K562 (cell line): ENCODE data around the gene HBM. TPM values are rescaled to one million over a fixed set of nuclear protein-coding genes. Genes with fewer than 3 reads are reported as not detected.

Source experiments
- ARID1B ChIP-seq: fragments of 450-650 bp; IDR thresholded peaks from 2 replicates; pipeline ENCODE4 v1.6.1; 2016; ENCODE audit warnings: antibody characterized with exemption, mild to moderate bottlenecking, inconsistent platforms
- ATF2 ChIP-seq: sonication (generic); formaldehyde crosslinking; IDR thresholded peaks from 2 replicates; pipeline ENCODE4 v1.8.1; 2022; ENCODE audit warnings: missing genetic modification reagents
- COPS2 ChIP-seq: fragments of 450-650 bp; conservative IDR thresholded peaks from 2 replicates; pipeline ENCODE4 v1.6.1; 2016; ENCODE audit warnings: mild to moderate bottlenecking, moderate library complexity
- CXXC5 ChIP-seq: fragments of 250-450 bp; sonication (Bioruptor Pico); IDR thresholded peaks from 2 replicates; pipeline ENCODE4 v1.8.0; 2022; ENCODE audit warnings: inconsistent platforms, mild to moderate bottlenecking, moderate library complexity
- DIDO1 ChIP-seq: fragments of 450-650 bp; IDR thresholded peaks from 2 replicates; pipeline ENCODE4 v1.6.1; 2016; ENCODE audit warnings: low read depth, missing biosample characterization, missing genetic modification characterization
- ETV6 ChIP-seq, 3 experiments: fragments of 150-350 bp in 1 of 3; sonication (generic) in 1 of 3; formaldehyde crosslinking in 1 of 3; IDR thresholded peaks; 2 replicates each; pipeline versions ENCODE4 v1.6.1 to v1.8.0; 2014 to 2022; ENCODE audit warnings: borderline replicate concordance in 2 of 3, low read depth in 2 of 3, antibody characterized with exemption in 1 of 3, low read length in 1 of 3, mild to moderate bottlenecking in 1 of 3, missing genetic modification reagents in 1 of 3
- FOXA1 ChIP-seq: fragments of 450-650 bp; IDR thresholded peaks from 2 replicates; pipeline ENCODE4 v1.6.1; 2016; ENCODE audit warnings: mild to moderate bottlenecking, borderline replicate concordance
- FOXK1 ChIP-seq: sonication (generic); formaldehyde crosslinking; IDR thresholded peaks from 2 replicates; pipeline ENCODE4 v1.8.0; 2022; ENCODE audit warnings: missing genetic modification reagents, mild to moderate bottlenecking, borderline replicate concordance
- GATAD2A ChIP-seq: fragments of 450-650 bp; IDR thresholded peaks from 2 replicates; pipeline ENCODE4 v1.6.1; 2017
- GMEB1 ChIP-seq: fragments of 250-450 bp; sonication (Bioruptor Pico); IDR thresholded peaks from 2 replicates; pipeline ENCODE4 v1.4.0; 2020; ENCODE audit warnings: mild to moderate bottlenecking
- HNRNPH1 ChIP-seq: fragments of 200-400 bp; formaldehyde crosslinking; optimal IDR thresholded peaks from 2 replicates; pipeline ENCODE3; 2017; ENCODE audit warnings: low read depth, mild to moderate bottlenecking, low read length, moderate library complexity
- HSF4 ChIP-seq: fragments of 250-450 bp; sonication (Bioruptor Pico); IDR thresholded peaks from 2 replicates; pipeline ENCODE4 v2.1.2; 2022; ENCODE audit warnings: mild to moderate bottlenecking, moderate library complexity, borderline replicate concordance
- ID3 ChIP-seq, 2 experiments: fragments of 250-450 bp in 1 of 2; fragments of 450-650 bp in 1 of 2; sonication (Bioruptor Pico) in 1 of 2; IDR thresholded peaks; 2 replicates each; pipeline versions ENCODE4 v1.6.1 to v1.8.0; 2016 to 2021; ENCODE audit warnings: mild to moderate bottlenecking in 2 of 2, moderate library complexity in 2 of 2, missing compliant biosample characterization in 1 of 2, missing genetic modification characterization in 1 of 2
- ILK ChIP-seq: fragments of 450-650 bp; IDR thresholded peaks from 2 replicates; pipeline ENCODE4 v1.6.1; 2016; ENCODE audit warnings: missing genetic modification characterization, low read depth, mild to moderate bottlenecking, missing compliant biosample characterization, moderate library complexity, borderline replicate concordance
- NFIC ChIP-seq: fragments of 450-650 bp; IDR thresholded peaks from 2 replicates; pipeline ENCODE4 v1.6.1; 2017; ENCODE audit warnings: mild to moderate bottlenecking, inconsistent platforms
- NFIX ChIP-seq: fragments of 250-450 bp; sonication (Bioruptor Pico); IDR thresholded peaks from 2 replicates; pipeline ENCODE4 v1.4.0; 2020; ENCODE audit warnings: low read depth, mild to moderate bottlenecking, moderate library complexity
- POLR2AphosphoS2 ChIP-seq: IDR thresholded peaks from 2 replicates; pipeline ENCODE4 v1.6.1; 2012; ENCODE audit warnings: low read length, improper control_type of control experiment
- PRDM10 ChIP-seq: fragments of 450-650 bp; IDR thresholded peaks from 2 replicates; pipeline ENCODE4 v1.6.1; 2018; ENCODE audit not compliant: partially characterized antibody
- PTBP1 ChIP-seq: fragments of 200-400 bp; formaldehyde crosslinking; IDR thresholded peaks from 2 replicates; pipeline ENCODE4 v1.6.1; 2017; ENCODE audit warnings: low read depth, low read length
- ZNF444 ChIP-seq: fragments of 250-450 bp; sonication (Bioruptor Pico); IDR thresholded peaks from 2 replicates; pipeline ENCODE4 v1.4.0; 2020; ENCODE audit warnings: mild to moderate bottlenecking, moderate library complexity
- polyA plus RNA-seq, 8 experiments: library from polyadenylated mRNA; depleted of rRNA in 4 of 8; stranded (reverse) in 5 of 8; unstranded in 3 of 8; fragments of >200 nt; fragmentation: Nextera tagmentation in 2 of 8; fragmentation: Illumina TruSeq in 1 of 8; extraction: Ambion mirVana in 2 of 8; extraction: Trizol in 1 of 8; gene quantifications; 2 replicates each; pipeline versions ENCODE4 v1.2.1 to v1.2.3, GENCODE V29; 2011 to 2014; ENCODE audit warnings: inconsistent platforms in 1 of 8, missing spikeins in 1 of 8
- total RNA-seq, 7 experiments: library from RNA; depleted of rRNA in 6 of 7; stranded (reverse); fragments of >200 nt in 6 of 7; fragmentation: Illumina TruSeq in 2 of 7; extraction: Trizol in 2 of 7; gene quantifications; 2 replicates each; pipeline versions ENCODE4 v1.2.1 to v1.2.3, GENCODE V29; 2011 to 2021; ENCODE audit warnings: low replicate concordance in 1 of 7

Gene HBM
- total and polyA plus RNA-seq, 9 of the 15 experiments (the other 6 are each of a cell fraction or from before 2014, with no cell fraction given), result not detected

- TF ChIP-seq PRDM10 (no peak), HSF4 (CRISPR knock-in tag) (no peak), NFIC (peak; percentile 91), CXXC5 (CRISPR knock-in tag) (no peak), ID3 (CRISPR knock-in tag; IDR thresholded peaks at IDR 0.05) (no peak), ID3 (tag; IDR thresholded peaks at IDR 0.05) (no peak), FOXA1 (no peak), ATF2 (CRISPR knock-in tag) (no peak), ILK (tag) (no peak), ETV6 (IDR thresholded peaks at IDR 0.05; ENCODE audit: borderline replicate concordance in 1 of 2, low read depth in 2 of 2, low read length in 1 of 2) (no peak), ETV6 (CRISPR knock-in tag; IDR thresholded peaks at IDR 0.05; ENCODE audit: borderline replicate concordance) (no peak), ZNF444 (no peak), GATAD2A (no peak), FOXK1 (CRISPR knock-in tag) (no peak), POLR2AphosphoS2 (no peak), ARID1B (no peak), HNRNPH1 (no peak), NFIX (0 out of 2 replicates have a peak, but pooled peaks have one; percentile 30), PTBP1 (no peak), DIDO1 (no peak), COPS2 (no peak), GMEB1 (CRISPR knock-in tag) (no peak)
These were observed 23.3 kb upstream of the HBM start (continued) for GRCh38 chr16:142405-142967.
